ENCODE data around the gene SLC25A38. TPM values are rescaled to one million over a fixed set of nuclear protein-coding genes. Genes with fewer than 3 reads are reported as not detected.
"Not testable (repeated sequence)": the region's sequence is repeated elsewhere in the genome, so short reads cannot be mapped to it uniquely, and the experiment has no call there.

Gene SLC25A38
- total RNA-seq, 1 experiment from 2014 or later: 48.2 TPM

DNA sequence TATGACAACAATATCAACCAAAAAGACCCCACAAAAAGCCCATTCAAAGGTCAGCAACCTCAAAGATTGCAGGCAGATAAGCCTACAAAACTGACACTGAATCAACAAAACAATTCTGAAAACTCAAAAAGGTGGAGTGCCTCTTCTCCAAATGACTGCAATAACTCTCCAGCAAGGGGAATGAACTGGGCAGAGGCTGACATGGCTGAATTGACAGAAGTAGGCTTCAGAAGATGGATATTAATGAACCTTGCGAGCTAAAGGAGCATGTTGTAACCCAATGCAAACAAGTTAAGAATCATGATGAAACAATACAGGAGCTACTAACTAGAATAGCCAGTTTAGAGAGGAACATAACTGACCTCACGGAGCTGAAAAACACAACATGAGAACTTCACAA lies 20.4 kb upstream of the SLC25A38 start:
- Histone ChIP-seq H3K79me2 (ENCODE audit: insufficient read depth, low read length) (no peaks in the 10 kb centered on the region), H4K5ac (ENCODE audit: insufficient read length, low read depth, low read length) (no peak overlapping the region), H2BK15ac (ENCODE audit: low read depth, low read length) (no peak overlapping the region), H3K56ac (ENCODE audit: insufficient read length, low read depth, low read length) (no peak overlapping the region), H3K9me3 (ENCODE audit: control insufficient read depth, low read depth, low read length) (no peaks in the 10 kb centered on the region), H2BK120ac (ENCODE audit: low read depth, low read length, poor library complexity, severe bottlenecking) (no peak overlapping the region), H3K4ac (ENCODE audit: low read depth, low read length) (no peak overlapping the region), H4K8ac (replicated peaks; ENCODE audit: insufficient read length, low read depth, low read length) (no peak overlapping the region), H3K18ac (ENCODE audit: insufficient read length, low read depth, low read length) (no peak overlapping the region), H3K23me2 (ENCODE audit: insufficient read length, low read depth, low read length, poor library complexity, severe bottlenecking) (no peaks in the 10 kb centered on the region), H2AFZ (ENCODE audit: low read length) (no peak overlapping the region), H3K27me3 (ENCODE audit: insufficient read depth, low read length) (no peaks in the 10 kb centered on the region), H2BK12ac (ENCODE audit: insufficient read length, low read depth, low read length) (no peak overlapping the region), H3K14ac (ENCODE audit: insufficient read depth, low read length) (no peak overlapping the region), H2BK5ac (ENCODE audit: insufficient read length, low read length) (no peak overlapping the region), H3T11ph (ENCODE audit: low read length) (no peak overlapping the region), H3K4me1 (ENCODE audit: insufficient read depth, low read length) (no peaks in the 10 kb centered on the region), H3K4me2 (ENCODE audit: insufficient read depth, insufficient read length, low read length) (no peak overlapping the region), H3K23ac (ENCODE audit: insufficient read length, low read depth, low read length) (no peak overlapping the region), H3K9ac (ENCODE audit: extremely low read depth, insufficient read length, low read length) (no peak overlapping the region), H4K20me1 (ENCODE audit: control insufficient read depth, insufficient read depth, insufficient read length) (no peaks in the 10 kb centered on the region), H3K79me1 (ENCODE audit: insufficient read depth, low read depth, low read length, poor library complexity, severe bottlenecking) (no peaks in the 10 kb centered on the region), H4K91ac (ENCODE audit: insufficient read length, low read depth, low read length) (no peak overlapping the region), H3K27ac (ENCODE audit: insufficient read length, low read depth, low read length) (no peak overlapping the region), H2BK20ac (ENCODE audit: low read depth, low read length, poor library complexity, severe bottlenecking) (no peak overlapping the region), H2AK5ac (ENCODE audit: insufficient read length, low read length) (no peak overlapping the region)
- no peak overlapping the region for H3K4me3 Mint-ChIP-seq
- no peak overlapping the region for H3K27ac Mint-ChIP-seq
- DNase-seq: no peak
- H3K36me3 Mint-ChIP-seq (ENCODE audit: insufficient read depth in 1 of 3, low read depth in 3 of 3): no peaks in the 10 kb centered on the region; a peak in 1 of 7 replicates
- no peak for TF ChIP-seq CTCF (conservative IDR thresholded peaks at IDR 0.05)
- H3K4me1 Mint-ChIP-seq: no peaks in the 10 kb centered on the region
- peaks cover 3% of the 10 kb centered on the region for H3K27me3 Mint-ChIP-seq (ENCODE audit: low read depth)
- no peaks in the 10 kb centered on the region; a peak in 1 of 5 replicates for H3K9me3 Mint-ChIP-seq
- no CpG with 5 or more reads among the region's 2 CpGs for WGBS (ENCODE audit: extremely low coverage, insufficient read length, low lambda C conversion rate)

- H2AK5ac ChIP-seq (ENCODE audit: insufficient read length, low read length); H3K9ac ChIP-seq (ENCODE audit: extremely low read depth, insufficient read length, low read length); H3K56ac ChIP-seq (ENCODE audit: insufficient read length, low read depth, low read length); H3K18ac ChIP-seq (ENCODE audit: insufficient read length, low read depth, low read length); H3K79me2 ChIP-seq (ENCODE audit: insufficient read depth, low read length); H3K9me3 ChIP-seq (ENCODE audit: control insufficient read depth, low read depth, low read length); H2BK15ac ChIP-seq (ENCODE audit: low read depth, low read length); H3K79me1 ChIP-seq (ENCODE audit: insufficient read depth, low read depth, low read length, poor library complexity, severe bottlenecking); H3K4me1 ChIP-seq (ENCODE audit: insufficient read depth, low read length); H4K5ac ChIP-seq (ENCODE audit: insufficient read length, low read depth, low read length); H3K27me3 Mint-ChIP-seq (ENCODE audit: low read depth); H3K4me1 Mint-ChIP-seq; H3K4me3 Mint-ChIP-seq; H2AFZ ChIP-seq (ENCODE audit: low read length); H3K23me2 ChIP-seq (ENCODE audit: insufficient read length, low read depth, low read length, poor library complexity, severe bottlenecking); H2BK120ac ChIP-seq (ENCODE audit: low read depth, low read length, poor library complexity, severe bottlenecking); H3T11ph ChIP-seq (ENCODE audit: low read length); H3K27me3 ChIP-seq (ENCODE audit: insufficient read depth, low read length); H2BK12ac ChIP-seq (ENCODE audit: insufficient read length, low read depth, low read length); H3K27ac ChIP-seq (ENCODE audit: insufficient read length, low read depth, low read length); H3K14ac ChIP-seq (ENCODE audit: insufficient read depth, low read length); H3K27ac Mint-ChIP-seq; DNase-seq; H4K8ac ChIP-seq (replicated peaks; ENCODE audit: insufficient read length, low read depth, low read length); H4K91ac ChIP-seq (ENCODE audit: insufficient read length, low read depth, low read length); H3K23ac ChIP-seq (ENCODE audit: insufficient read length, low read depth, low read length); H2BK20ac ChIP-seq (ENCODE audit: low read depth, low read length, poor library complexity, severe bottlenecking); H4K20me1 ChIP-seq (ENCODE audit: control insufficient read depth, insufficient read depth, insufficient read length); H2BK5ac ChIP-seq (ENCODE audit: insufficient read length, low read length); H3K4me2 ChIP-seq (ENCODE audit: insufficient read depth, insufficient read length, low read length); H3K4ac ChIP-seq (ENCODE audit: low read depth, low read length): not testable (repeated sequence)
- peaks cover 16 to 25% (median 22%) of the 10 kb centered on the region in 3 experiments for H3K36me3 Mint-ChIP-seq (ENCODE audit: insufficient read depth in 1 of 3, low read depth in 3 of 3)
- H3K9me3 Mint-ChIP-seq: peaks cover 36 to 38% of the 10 kb centered on the region in 2 experiments
- no CpG with 5 or more reads among the region's 4 CpGs for WGBS (ENCODE audit: extremely low coverage, insufficient read length, low lambda C conversion rate)
These were observed 12.7 kb upstream of the SLC25A38 start for GRCh38 chr3:39370450-39370849.

Measured in H9 (cell line).